GM12865 (cell line): ENCODE data around the gene SESTD1.
A peak's percentile ranks its signal among the peaks of the same experiment; 100 is the strongest.
"Not testable (repeated sequence)": the region's sequence is repeated elsewhere in the genome, so short reads cannot be mapped to it uniquely, and the experiment has no call there.

Source experiments
- DNase-seq: peaks from one replicate; pipeline ENCODE4 v3.0.0; 2010; ENCODE audit warnings: low read depth
- H3K4me3 ChIP-seq: 2 replicates; pipeline ENCODE4 v1.5.1; 2011; ENCODE audit warnings: mild to moderate bottlenecking, low read depth, low read length, control low read depth
- TF ChIP-seq, protein P1 (sequence below): IDR thresholded peaks from 2 replicates; pipeline ENCODE4 v1.5.1; 2011; ENCODE audit warnings: low read length, control low read depth, low read depth, inconsistent platforms; ENCODE audit not compliant: insufficient read depth; ENCODE audit errors: missing control alignments

SESTD1 gene

DNA sequence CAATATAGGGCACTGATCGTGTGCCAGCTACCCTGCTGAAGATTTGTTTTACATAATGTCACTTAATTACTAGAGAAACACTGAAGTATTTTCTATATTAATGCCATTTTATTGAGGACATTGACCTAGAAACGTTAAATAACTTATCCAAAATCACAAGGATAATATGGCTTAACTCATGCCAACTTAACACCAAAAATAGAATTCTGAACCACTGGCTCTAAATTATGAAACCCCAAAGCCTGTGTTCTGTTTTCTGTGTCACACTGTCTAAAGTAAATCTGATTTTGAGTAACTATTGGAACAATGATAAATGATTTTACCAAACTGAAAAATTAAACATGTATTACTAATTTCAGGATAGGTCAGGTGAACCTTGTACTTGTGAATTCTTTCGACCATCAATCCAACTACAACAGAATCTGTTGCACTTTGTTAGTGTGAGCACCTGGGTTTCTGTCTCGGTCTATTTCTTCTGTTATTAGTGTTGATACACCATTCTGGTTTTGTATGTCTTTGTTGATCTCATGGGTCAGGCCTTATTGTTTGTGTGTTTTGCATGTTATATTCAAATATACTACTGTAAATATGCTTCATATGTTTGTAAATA, 166.4 kb downstream of the SESTD1 start:
- no peak overlapping the region for H3K4me3 ChIP-seq
- peak; percentile 60 for DNase-seq
- TF ChIP-seq, protein P1, sequence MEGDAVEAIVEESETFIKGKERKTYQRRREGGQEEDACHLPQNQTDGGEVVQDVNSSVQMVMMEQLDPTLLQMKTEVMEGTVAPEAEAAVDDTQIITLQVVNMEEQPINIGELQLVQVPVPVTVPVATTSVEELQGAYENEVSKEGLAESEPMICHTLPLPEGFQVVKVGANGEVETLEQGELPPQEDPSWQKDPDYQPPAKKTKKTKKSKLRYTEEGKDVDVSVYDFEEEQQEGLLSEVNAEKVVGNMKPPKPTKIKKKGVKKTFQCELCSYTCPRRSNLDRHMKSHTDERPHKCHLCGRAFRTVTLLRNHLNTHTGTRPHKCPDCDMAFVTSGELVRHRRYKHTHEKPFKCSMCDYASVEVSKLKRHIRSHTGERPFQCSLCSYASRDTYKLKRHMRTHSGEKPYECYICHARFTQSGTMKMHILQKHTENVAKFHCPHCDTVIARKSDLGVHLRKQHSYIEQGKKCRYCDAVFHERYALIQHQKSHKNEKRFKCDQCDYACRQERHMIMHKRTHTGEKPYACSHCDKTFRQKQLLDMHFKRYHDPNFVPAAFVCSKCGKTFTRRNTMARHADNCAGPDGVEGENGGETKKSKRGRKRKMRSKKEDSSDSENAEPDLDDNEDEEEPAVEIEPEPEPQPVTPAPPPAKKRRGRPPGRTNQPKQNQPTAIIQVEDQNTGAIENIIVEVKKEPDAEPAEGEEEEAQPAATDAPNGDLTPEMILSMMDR: no peak

DNA sequence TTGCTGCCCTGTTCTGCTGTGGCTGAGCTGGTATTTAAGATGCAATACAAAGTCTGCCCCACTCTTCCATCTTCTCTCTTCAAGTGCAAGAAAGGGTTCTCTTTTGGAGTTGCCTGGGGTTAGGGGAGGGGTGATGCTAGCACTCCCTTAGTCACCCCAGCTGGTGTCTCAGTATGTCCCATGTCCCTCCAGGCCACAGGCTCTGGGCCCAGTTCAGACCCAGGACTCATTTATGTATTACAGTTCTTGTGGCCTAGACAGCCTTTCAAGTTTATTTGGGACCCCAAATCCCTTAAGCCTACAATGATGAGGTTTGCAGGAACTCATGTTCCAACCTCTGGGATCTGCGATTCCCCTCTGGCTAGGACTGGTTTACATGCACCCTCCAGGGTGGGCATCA, 167.5 kb downstream of the SESTD1 start:
- DNase-seq: no peak
- TF ChIP-seq, protein P1: no peak
- no peak overlapping the region for H3K4me3 ChIP-seq

GRCh38 chr2:179096090-179096489, 168.5 kb downstream of the SESTD1 start:
- TF ChIP-seq, protein P1: no peak
- no peak overlapping the region for H3K4me3 ChIP-seq
- DNase-seq: peak; percentile 79

GRCh38 chr2:179092912-179093311, 171.7 kb downstream of the SESTD1 start:
- H3K4me3 ChIP-seq, DNase-seq: not testable (repeated sequence)

DNA sequence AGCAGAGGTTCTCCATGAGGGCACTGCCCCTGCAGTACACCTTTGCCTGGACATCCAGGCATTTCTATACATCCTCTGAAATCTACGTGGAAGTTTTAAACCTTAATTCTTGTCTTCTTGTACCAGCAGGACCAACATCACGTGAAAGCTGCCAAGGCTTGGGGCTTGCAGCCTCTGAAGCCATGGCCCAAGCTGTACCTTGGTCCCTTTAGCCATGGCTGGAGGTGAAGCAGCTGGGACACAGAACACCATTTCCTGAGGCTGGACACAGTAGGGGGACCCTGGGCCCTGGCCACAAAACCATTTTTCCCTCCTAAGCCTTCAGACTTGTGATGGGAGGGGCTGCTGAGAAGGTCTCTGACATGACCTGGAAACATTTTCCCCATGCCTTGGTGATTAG, 181.9 kb downstream of the SESTD1 start:
- TF ChIP-seq, protein P1: no peak
- DNase-seq: no peak
- no peak overlapping the region for H3K4me3 ChIP-seq

DNA sequence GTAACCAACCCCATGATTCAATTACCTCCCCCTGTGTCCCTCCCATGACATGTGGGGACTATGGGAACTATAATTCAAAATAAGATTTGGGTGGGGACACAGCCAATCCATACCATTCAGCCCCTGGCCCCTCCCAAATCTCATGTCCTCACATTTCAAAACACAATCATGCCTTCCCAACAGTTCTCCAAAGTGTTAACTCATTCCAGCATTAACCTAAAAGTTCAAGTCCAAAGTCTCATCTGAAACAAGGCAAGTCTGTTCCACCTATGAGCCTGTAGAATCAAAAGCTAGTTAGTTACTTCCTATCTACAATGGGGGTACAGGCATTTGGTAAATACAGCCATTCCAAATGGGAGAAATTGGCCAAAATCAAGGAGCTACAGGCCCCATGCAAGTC, 182.7 kb downstream of the SESTD1 start:
- no peak for DNase-seq
- TF ChIP-seq, protein P1: no peak
- no peak overlapping the region for H3K4me3 ChIP-seq

- no peak overlapping the region for H3K4me3 ChIP-seq
- TF ChIP-seq, protein P1: no peak
- no peak for DNase-seq
Measured at GRCh38 chr2:179072527-179072926, 192.1 kb downstream of the SESTD1 start.
